Activated effector memory CD4-positive, alpha-beta T cell treated with anti-CD3 and anti-CD28 coated beads, Interleukin-2, amount 50 U/mL, for 16 hours (primary cell): ENCODE results near the gene THSD7B.

Source experiments
- DNase-seq: peaks from one replicate; pipeline ENCODE4 v3.0.0-alpha.2; 2020

The THSD7B gene

DNA sequence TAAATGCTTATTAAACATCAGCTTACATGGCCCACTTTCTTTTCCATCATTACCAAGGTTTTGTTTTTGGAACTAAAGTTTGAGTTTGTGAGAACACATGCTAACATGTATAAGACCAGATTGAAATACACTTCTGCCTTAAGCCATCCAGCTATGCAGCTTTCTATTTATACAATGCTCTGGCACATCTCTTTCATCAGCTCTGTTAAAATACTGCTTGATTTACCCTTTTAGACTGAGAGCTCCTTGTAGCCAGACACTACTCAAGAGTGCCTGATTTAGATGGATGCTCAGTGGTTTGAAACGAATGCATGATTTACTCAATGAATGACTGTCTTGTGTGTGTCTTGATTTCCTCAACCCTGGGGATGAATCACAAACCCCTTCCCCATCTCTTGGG, 392.5 kb downstream of the THSD7B start:
- DNase-seq = no peak

DNA sequence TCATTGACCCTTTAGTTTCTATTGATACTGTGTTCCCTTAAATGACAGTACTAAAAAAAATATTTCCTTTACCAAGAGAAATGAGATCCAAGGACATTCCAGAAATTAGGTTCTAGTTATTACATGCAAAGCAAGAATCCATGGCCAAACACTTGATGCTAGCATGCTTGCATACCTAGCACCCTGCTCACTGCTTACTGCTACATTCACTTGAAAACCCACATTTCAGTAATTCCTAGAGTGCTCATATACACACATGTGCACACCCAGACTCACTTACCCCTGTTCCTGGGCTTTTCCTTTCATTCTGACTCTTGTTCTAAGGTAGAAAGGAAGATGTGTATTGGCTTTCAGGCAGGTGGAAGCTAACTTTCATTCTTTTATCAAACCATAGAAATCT, 395.9 kb downstream of the THSD7B start:
- DNase-seq = no peak

DNA sequence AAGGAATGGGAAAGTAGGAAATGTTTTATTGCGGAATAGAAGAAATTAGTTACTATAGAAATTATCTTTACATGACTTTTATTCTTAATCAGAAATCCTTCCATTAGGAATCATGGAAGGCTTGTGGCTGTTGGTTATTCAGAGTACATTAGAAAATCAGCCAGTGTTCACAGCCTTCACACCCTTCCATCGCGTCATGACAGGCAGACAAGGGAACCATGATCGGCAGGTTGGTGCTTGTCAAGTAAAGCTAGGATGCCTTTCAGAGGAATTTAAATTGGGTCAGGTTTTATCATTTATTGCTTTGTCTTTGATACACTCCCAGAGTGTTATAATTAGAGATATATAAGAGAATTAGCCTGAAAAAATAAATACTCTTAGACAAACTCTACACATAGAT, 400.6 kb downstream of the THSD7B start:
- DNase-seq = no peak

DNA sequence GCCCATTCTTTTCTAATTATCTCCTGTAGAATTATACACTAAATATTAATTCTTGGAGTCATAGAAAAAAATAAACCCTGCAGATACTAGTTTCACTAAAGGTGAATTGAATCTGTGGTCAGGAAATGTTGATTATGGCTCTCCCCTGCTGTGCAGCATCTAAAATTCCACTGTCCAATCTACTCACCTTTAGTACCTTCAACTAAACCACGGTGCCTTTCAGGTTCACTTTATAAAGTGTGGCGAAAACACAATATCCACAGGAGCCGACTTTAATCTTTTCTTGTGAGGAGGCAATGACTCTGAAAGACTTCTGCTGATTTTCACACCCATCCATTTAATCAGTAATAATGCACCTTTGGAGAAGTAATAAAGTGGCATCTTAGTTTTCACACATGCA, 402.3 kb downstream of the THSD7B start:
- DNase-seq = no peak

DNA sequence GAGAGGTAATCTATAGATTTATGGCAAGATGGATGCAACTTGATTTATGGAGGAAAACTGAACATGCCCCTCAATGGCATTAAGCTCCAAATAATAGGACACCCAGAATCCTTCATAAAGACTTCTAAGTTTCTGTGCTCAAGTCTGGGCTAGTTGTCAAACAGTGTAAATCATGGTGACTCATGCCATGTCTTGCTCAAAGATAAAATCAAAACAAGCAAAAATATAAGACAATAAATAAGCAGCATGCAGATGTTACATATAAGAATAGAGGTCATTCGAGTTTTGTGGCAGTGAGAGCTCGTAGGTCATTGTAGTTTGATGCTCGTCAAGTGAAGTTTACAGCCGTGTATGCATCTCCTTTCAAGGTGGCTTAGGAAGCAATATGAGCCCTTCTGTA, 403.2 kb downstream of the THSD7B start:
- no peak for DNase-seq

DNA sequence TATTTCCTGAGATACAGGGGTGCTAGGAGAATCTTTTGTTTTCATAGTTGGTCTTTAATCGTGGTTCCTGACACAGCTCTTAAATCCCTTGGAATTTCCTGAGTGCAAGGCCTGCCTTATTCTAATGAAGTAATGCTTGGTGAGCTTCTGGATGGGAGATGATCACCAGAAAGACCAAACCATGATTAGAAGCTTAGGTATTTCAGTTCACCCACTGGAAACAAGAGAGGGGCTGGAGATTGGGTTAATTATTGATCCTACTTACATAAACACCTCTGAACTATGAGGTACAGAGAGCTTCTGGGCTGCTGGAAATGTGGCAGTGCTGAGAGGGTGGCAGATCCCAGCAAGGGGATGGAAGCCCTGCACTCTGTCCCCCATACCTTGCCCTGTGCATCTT, 406.8 kb downstream of the THSD7B start:
- DNase-seq = no peak

DNA sequence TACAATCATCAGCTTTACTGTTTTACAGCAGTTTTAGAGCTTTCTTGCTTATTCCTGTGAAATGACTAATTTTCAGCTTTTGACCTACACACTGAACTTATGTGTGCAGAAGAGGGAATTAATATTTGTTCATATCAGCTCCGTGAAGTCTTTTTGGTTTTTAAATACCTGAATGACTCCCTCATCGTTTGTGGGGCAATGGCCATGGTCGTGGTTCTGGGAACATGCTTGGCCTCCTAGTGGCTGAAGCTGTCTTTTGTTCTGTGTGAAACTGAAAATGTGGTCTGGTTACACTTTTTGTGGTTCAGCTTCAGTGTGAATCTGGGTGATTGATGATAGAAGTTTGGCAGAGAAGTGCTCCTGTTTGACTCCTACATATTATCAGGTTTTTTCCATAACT, 408.1 kb downstream of the THSD7B start:
- DNase-seq = no peak

DNA sequence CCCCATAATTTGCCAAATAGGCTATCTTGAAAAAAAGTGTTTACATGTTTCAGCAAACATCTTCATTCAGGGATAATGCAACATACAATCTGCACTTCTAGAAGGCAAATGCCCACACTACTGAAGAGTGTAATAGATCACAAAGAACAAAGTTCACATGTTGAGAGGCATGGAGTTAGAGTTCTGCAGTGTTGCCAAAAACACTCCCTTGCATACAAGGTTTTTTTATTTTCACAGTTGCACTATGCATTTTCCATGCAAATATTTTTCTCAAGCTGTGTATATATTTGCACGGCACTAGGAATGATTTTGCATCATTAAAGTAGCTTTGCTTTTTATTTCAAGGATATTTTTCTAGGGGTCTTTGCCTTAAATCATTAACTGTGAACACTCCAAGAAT, 409.9 kb downstream of the THSD7B start:
- no peak for DNase-seq

DNA sequence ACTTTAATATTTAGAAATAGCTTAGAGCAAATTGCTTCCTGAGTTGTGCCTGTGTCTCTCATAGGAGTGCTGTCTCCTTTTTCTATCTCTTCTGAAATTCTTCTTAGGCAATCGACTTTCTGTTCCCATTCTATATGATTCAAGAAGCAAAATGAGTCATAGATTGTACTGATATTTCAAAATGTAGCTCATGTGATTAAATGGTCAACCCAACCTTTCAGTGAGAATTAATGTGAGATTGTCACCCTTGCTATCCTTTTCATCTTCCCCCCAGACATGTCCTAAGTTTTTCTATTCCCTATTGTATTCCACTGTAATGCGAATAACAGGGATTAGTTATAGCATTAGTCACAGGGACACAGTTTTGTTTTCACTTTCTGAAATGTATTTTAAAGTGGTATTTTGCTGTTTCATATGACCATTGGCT, 413.6 kb downstream of the THSD7B start:
- DNase-seq = no peak

DNA sequence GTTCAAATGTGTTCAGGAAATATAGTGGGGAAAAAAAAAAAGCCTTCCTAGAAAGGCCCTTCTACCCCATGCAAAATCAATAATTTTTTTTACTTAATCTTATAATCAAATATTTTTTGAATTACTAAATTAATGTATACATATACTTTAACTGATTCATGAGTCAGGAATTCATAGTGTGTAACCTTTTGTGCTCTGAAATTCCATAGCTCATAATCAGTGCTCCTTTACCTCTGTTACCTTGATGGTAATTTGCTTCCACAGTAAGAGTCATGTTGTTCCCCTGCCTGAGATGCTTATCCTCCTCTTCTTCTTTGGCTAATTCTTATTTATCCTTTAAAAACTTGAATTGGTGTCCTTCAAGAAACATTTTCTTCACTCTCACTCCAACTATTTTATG, 414.2 kb downstream of the THSD7B start:
- DNase-seq = no peak

DNA sequence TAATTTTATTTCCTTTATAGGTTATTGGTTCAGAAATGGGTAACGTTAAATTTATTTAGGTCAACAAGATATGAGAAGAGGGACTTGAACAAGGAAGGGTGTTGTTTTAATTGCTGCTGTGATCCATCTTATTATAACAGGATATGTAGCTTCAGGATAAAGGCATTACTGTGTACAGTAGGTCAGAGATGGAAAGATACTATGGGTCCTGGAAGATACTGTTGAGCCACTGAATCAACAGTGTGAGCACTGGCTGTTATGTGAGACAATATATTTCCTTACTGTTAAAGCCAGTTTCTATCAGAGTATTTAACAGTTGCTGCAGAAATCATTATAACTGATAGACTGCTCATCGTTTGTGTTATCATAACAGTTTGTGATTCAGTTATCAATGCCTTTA, 414.7 kb downstream of the THSD7B start:
- no peak for DNase-seq

DNA sequence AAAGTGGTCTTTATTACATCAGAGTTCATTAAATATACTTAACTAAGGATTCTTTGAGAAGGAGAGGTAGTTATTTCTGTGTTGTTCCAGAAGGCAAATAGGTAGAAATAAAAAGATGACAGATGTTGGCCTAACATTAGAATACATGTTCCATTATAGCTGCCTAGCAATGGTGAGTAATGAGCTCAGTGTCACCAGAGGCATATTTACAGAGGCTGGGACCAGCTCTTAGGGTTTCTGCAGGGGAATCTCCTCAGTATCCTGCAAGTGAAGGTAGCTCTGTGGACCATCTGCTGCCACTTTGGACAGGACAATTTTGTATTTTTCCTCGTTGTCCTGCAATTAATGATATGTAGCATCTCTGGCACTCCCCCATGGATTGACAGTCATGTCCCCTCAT, 416.0 kb downstream of the THSD7B start:
- DNase-seq = no peak

DNA sequence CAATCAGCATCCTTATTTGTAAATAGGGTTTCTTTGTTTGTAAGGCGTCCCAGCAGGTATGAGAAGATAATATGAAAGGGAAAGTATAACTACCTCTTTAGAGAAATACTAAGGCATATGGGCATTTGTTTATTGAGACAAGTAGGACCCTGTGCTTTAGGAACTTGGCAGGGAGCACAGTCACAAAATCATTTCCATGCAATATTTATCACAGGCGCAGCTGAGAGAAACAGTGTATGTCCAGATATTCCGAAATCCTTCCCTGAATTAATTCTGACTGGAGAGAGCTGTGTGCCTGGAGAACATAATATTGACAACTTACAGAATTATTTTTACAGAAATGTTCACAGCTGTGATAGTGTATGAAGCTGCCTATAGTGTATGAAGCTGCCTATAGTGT, 416.7 kb downstream of the THSD7B start:
- DNase-seq = no peak

DNA sequence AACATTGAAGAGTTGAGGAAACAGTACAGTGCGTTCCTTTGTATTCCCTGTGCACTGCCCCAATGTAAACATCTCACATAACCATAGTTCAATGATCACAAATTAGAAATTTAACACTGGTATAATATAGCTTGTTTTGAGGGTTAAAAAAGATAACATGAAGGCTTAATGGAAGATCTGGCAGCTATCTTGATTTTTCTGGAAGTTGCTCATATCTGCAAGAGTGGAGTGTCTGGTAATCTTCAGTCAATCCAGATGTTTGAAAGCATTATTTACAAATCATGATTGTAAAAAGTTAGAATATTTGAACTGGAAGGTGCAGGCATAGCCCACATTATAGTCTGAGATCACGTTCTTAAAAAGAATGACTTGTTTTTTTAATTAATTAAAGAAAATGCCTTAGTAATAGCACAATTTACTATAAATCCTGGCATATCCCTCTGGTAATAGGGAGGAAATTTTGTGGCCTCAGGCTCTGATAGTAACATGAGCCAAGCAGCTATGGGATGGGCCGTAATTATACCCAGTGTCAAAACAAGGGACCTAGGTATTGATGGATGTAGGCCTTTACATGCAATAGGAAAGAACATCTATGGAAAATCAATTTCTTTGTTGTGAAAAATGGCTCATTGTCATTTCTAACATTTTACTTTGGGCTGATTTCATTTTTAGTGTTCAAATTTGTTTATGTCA, 418.0 kb downstream of the THSD7B start:
- no peak for DNase-seq

DNA sequence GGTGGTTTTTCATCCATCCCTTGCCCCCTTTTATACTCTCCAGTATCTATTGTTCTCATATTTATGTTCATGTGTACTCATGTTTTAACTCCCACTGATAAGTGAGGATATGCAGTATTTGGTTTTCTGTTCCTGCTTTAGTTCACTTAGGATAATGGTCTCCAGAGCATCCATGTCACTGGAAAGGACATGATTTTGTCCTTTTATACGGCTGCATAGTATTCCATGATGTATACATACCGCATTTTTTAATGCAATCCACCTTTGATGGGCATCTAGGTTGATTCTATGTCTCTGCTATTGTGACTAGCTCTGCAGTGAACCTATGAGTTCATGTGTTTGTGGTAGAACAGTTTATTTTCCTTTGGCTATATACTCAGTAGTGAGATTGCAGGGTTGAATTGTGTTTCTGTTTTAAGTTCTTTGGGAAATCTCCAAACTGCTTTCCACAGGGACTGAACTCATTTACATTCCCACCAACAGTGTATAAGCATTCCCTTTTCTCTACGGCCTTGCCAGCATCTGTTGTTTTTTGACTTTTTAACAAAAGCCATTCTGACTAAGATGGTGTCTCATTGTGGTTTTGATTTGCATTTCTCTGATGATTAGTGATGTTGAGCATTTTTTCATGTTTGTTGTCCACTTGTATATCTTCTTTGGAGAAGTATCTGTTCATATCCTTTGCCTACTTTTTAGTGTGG, 420.2 kb downstream of the THSD7B start:
- DNase-seq = no peak

DNA sequence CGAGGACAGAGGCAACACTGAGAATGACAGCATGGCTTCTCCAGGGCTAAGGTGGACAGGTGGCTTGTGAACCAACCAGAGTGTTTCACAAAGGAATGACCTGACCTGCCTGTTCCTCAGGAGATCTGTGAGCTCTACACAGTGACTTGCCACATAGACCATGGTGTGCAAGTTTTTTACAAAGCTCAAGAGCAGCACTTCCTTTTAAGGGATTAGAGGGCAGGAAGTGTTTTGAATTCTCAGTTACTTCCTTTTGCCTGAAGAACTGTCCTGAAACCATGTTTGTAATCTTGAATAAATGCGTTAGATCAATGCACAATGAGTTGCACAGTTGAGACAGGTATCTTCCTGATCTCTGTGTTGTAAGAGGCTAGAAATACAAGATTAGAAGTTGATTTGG, 421.9 kb downstream of the THSD7B start:
- no peak for DNase-seq

DNA sequence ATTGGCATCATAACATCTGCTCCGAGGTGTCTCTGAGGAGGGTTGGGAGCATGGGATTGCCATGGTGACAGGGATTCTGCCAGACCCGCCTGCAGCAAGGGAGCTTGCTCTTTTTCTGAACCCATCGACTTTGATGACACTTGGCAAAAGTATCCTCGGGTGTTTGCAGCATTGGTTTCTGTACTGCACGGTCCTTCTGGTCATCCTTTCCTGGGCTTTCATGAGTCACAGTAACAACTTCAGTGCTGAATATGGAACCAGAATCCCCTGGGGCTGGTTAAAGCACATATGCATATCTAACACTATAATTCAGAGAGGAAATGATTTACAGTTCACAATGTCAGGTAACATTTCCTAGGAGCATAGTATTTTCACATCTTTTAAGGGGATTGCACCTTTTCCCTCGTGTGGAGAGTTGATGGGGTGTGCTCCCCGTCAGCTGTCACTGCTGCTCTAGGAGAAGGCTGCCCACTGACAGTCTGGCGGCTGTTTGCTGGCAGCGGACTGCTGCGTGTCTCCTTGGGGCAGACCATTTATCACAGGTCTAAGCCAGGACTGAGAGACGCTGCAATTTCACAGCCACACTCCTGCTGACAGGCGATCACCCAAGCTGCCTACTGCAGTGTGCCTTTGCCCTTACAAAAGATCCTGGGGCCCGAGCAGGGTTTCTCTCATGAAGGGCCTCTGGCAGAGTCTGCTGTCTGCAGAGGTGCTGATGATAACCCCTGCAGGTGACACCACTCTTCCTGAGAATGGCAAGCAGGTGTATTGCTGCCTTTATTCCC, 425.3 kb downstream of the THSD7B start:
- no peak for DNase-seq

DNA sequence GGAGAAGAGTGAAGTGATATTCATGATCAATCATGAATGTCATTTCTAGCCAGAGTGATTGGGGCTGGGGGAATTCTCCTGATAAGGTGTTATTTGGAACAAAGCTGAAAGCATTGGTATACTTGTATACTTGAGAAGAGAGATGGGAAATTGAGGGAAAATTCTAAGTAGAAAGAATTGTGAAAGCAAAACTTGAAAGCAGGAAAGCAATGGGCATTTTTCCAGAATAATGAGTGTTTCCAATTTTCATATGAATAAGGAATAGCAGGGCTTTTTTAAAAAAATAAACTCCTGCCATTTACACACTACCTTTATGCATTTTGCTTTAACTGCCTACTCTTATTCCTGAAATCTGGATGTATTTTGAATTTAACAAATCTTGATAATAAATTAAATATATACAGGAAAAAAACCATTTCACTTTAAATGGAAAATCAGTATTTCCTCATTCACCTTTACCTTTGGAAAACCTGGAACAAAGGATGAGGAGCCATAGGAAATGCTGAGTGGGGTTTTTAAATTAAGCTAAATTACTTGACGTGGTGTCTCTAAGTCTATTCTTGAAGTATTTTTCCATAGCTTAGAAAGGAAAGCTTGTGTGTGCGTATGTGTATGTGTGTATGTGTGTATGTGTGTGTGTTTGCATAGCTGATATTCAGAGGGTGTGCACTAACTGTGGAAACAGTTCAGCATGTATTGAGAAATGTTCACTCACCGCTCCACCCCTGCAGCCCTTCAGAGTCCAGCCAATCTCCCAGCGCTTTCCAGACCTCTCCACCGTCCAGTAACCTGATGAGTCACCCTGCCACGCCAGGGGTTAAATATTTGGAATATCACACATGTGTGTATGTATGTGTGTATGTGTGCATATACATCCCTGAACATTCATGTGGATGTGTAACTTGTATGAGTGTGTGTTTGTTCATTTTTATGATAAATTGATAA, 427.3 kb downstream of the THSD7B start:
- no peak for DNase-seq

DNA sequence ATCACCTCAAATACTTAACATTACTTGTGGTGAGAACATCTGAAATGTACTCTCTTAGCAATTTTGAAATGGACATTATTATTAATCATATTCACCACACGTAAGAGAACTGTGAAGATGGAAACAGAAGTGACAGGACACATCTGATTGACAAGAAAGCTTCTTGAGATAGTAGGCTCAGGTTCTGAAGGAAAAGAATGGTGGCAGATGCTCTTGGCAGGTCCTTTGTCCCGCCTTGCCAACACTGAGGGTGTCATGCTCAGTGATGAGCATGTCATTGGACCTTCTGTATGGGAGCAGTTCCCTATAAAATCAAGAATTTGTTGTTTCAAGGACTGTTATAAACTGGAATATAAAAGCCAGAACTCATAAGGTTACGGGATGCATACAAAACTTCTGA, 428.1 kb downstream of the THSD7B start:
- no peak for DNase-seq

DNA sequence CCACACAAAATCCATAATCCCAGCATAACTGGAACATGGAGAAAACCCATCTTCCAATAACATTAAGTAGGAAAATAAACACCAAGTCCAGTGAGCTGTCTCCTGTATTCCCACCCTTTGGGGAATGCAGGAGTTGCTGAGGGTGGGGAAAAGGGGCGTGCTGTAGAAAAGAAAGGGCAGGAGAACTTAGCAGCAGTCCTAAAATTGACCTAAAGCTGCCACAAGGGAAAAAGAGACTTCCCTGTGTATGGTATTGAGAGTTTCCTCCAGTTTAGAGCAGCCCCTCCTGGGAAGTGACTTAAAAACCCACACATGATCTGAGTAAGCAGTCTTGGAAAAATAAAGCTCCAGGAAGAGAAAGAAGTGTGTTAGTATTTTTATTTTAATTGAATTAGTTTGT, 428.8 kb downstream of the THSD7B start:
- no peak for DNase-seq

DNA sequence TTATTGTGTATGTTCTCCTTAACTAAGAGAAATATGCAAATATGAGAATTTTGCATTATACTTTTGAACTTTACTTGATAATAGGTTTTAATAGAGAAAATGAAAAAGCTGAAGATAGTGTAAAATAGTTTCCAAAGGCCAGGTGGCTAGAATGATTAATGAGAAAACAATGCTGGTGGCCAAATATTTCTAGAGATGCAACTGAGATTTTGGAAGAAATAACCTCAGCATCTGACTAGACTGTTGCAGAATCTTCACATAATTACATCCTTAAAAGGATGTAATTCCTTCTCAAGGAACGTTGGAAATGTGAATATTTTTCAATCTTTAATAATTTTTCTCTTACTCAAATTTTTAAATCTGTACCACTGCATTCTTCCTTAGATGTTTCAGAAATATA, 434.4 kb downstream of the THSD7B start:
- no peak for DNase-seq

DNA sequence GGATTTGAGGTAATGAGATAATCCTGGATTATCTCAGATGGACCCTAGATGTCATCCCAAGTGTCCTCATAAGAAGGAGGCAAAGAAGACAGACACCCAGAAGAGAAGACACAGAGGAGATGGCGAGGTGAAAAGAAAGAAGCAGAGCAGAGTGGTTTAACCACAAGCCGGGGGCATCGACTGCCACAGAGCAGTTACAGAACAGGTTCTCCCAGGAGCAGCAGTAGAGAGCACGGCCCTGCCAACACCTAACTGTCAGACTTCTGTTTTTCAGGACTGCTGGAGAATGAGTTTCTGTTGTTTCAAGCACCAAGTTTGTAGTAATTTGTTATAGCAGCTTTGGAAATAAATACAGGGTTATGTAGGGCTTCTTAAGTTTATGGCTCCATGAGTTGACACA, 437.0 kb downstream of the THSD7B start:
- no peak for DNase-seq

DNA sequence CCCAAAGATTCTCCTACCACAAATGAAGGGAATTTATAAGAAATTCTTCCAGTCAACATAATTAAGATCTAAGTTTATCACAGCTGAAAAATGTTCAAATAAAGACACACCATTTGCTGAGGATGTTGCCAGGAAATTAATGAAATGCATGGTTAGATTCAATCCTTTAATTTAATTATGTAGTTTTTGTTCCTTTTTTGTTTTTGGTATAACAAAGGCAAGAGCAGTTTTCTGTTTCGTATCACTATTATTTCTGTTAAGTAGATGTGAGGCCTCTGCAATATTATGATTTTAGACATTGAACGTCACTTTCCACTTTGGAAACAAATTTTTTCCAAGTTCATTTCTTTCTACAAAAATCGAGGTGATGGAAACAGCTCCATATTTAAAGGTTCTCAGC, 440.0 kb downstream of the THSD7B start:
- DNase-seq = no peak
